Muscle layer of duodenum (tissue), 2 donors: ENCODE results near the gene CHKA.

Experiments
- H3K27ac ChIP-seq: one replicate; pipeline ENCODE4 v1.7.0; 2013; ENCODE audit warnings: mild to moderate bottlenecking, low read length
- H3K27me3 ChIP-seq: one replicate; pipeline ENCODE4 v1.7.0; 2013; ENCODE audit warnings: low read depth, mild to moderate bottlenecking, control low read depth, low read length
- H3K36me3 ChIP-seq, 2 donors: one replicate each; pipeline ENCODE4 v1.7.0; 2013; ENCODE audit warnings: low read length in 2 of 2, control low read depth in 1 of 2, mild to moderate bottlenecking in 1 of 2; ENCODE audit not compliant: insufficient read depth in 2 of 2, control insufficient read depth in 1 of 2
- H3K4me1 ChIP-seq, 2 donors: one replicate each; pipeline ENCODE4 v1.7.0; 2013; ENCODE audit warnings: low read length in 2 of 2, mild to moderate bottlenecking in 2 of 2, control low read depth in 1 of 2, moderate library complexity in 1 of 2; ENCODE audit not compliant: insufficient read depth in 2 of 2, control insufficient read depth in 1 of 2
- H3K4me3 ChIP-seq, 2 donors: one replicate each; pipeline ENCODE4 v1.7.0; 2013; ENCODE audit warnings: low read length in 2 of 2, low read depth in 1 of 2, mild to moderate bottlenecking in 1 of 2
- H3K9me3 ChIP-seq, 2 donors: one replicate each; pipeline ENCODE4 v1.7.0; 2013; ENCODE audit warnings: low read length in 2 of 2, control low read depth in 1 of 2, mild to moderate bottlenecking in 1 of 2; ENCODE audit not compliant: control insufficient read depth in 1 of 2
- donor health status: healthy.

The CHKA gene

GRCh38 chr11:68041617-68042218, 79.5 kb downstream of the CHKA start:
- H3K36me3 ChIP-seq, result peaks cover 11 to 39% of the 10 kb centered on the region in 2 donors

GRCh38 chr11:68040957-68041591, 80.1 kb downstream of the CHKA start:
- H3K36me3 ChIP-seq, result peaks cover 11 to 39% of the 10 kb centered on the region in 2 donors
- no peaks in the 10 kb centered on the region for H3K27me3 ChIP-seq
- peaks cover 7 to 44% of the 10 kb centered on the region in 2 donors for H3K4me1 ChIP-seq
- peak overlapping the region; percentile 87 to 88 for H3K4me3 ChIP-seq
- no peaks in the 10 kb centered on the region for H3K9me3 ChIP-seq
- H3K27ac ChIP-seq, result peak overlapping the region; percentile 92

More at GRCh38 chr11:68041617-68042218, 79.5 kb downstream of the CHKA start:
- Histone ChIP-seq H3K4me1 (peaks cover 7 to 38% of the 10 kb centered on the region in 2 donors), H3K9me3 (no peaks in the 10 kb centered on the region), H3K27me3 (no peaks in the 10 kb centered on the region), H3K27ac (no peak overlapping the region), H3K4me3 (no peak overlapping the region)

GRCh38 chr11:68040101-68040956, 80.9 kb downstream of the CHKA start:
- Histone ChIP-seq H3K4me1 (peaks cover 7 to 47% of the 10 kb centered on the region in 2 donors), H3K27me3 (no peaks in the 10 kb centered on the region), H3K4me3 (peak overlapping the region; percentile 87 to 88), H3K27ac (peak overlapping the region; percentile 92), H3K9me3 (no peaks in the 10 kb centered on the region), H3K36me3 (peaks cover 11 to 37% of the 10 kb centered on the region in 2 donors)

GRCh38 chr11:68039526-68040086, 81.6 kb downstream of the CHKA start:
- H3K4me1 ChIP-seq, result peaks cover 7 to 48% of the 10 kb centered on the region in 2 donors

GRCh38 chr11:68038718-68039525, 82.3 kb downstream of the CHKA start, which contains the start of gene TCIRG1:
TCIRG1 (plus strand) TSS chr11:68039025; CDS start chr11:68041272, 2,247 bp downstream.
- Histone ChIP-seq H3K27ac (peak within 1 kb of the TSS; percentile 92), H3K4me1 (peaks cover 7 to 48% of the 10 kb centered on the region in 2 donors), H3K27me3 (no peaks in the 10 kb centered on the region), H3K4me3 (peak within 1 kb of the TSS; percentile 87 to 88), H3K9me3 (no peaks in the 10 kb centered on the region), H3K36me3 (peaks cover 4 to 22% of the 10 kb centered on the region in 2 donors)

More at GRCh38 chr11:68039526-68040086, 81.6 kb downstream of the CHKA start:
- H3K27ac ChIP-seq, result peak overlapping the region; percentile 92
- no peaks in the 10 kb centered on the region for H3K9me3 ChIP-seq
- no peaks in the 10 kb centered on the region for H3K27me3 ChIP-seq
- H3K4me3 ChIP-seq, result peak overlapping the region; percentile 87 to 88
- H3K36me3 ChIP-seq, result peaks cover 4 to 29% of the 10 kb centered on the region in 2 donors

- no peaks in the 10 kb centered on the region for H3K27me3 ChIP-seq
- H3K27ac ChIP-seq, result peak overlapping the region; percentile 92
- H3K4me1 ChIP-seq, result peaks cover 7 to 48% of the 10 kb centered on the region in 2 donors
- H3K4me3 ChIP-seq, result peak overlapping the region; percentile 87 to 88
- no peaks in the 10 kb centered on the region for H3K9me3 ChIP-seq
- peaks cover 6 to 17% of the 10 kb centered on the region in 2 donors for H3K36me3 ChIP-seq
These were observed 82.9 kb downstream of the CHKA start for GRCh38 chr11:68038226-68038717.

- Histone ChIP-seq H3K36me3 (peaks cover 6 to 17% of the 10 kb centered on the region in 2 donors), H3K4me3 (peak overlapping the region in 1 of 2 donors; percentile 87), H3K4me1 (peaks cover 7 to 50% of the 10 kb centered on the region in 2 donors), H3K27me3 (no peaks in the 10 kb centered on the region), H3K27ac (peak overlapping the region; percentile 61), H3K9me3 (no peaks in the 10 kb centered on the region)
These were observed 83.6 kb downstream of the CHKA start for GRCh38 chr11:68037411-68038225.

GRCh38 chr11:68036717-68037239, 84.4 kb downstream of the CHKA start:
- Histone ChIP-seq H3K4me1 (peaks cover 10 to 59% of the 10 kb centered on the region in 2 donors), H3K27ac (peak overlapping the region; percentile 61), H3K27me3 (no peaks in the 10 kb centered on the region), H3K4me3 (peak overlapping the region in 1 of 2 donors; percentile 16), H3K36me3 (peaks cover 6 to 20% of the 10 kb centered on the region in 2 donors), H3K9me3 (no peaks in the 10 kb centered on the region)

- Histone ChIP-seq H3K4me1 (peaks cover 13 to 59% of the 10 kb centered on the region in 2 donors), H3K27ac (peak overlapping the region; percentile 61), H3K27me3 (no peaks in the 10 kb centered on the region), H3K4me3 (no peak overlapping the region), H3K9me3 (no peaks in the 10 kb centered on the region), H3K36me3 (peaks cover 6 to 20% of the 10 kb centered on the region in 2 donors)
These were observed 85.0 kb downstream of the CHKA start for GRCh38 chr11:68036141-68036716.
